Smooth muscle cell (in vitro differentiated cells): ENCODE data around the gene NEK7. TPM values are rescaled to one million over a fixed set of nuclear protein-coding genes. Genes with fewer than 3 reads are reported as not detected.

Source experiments
- DNase-seq: peaks from one replicate; lab custom pipeline; 2025; ENCODE audit not compliant: unreplicated experiment; lab: John Stamatoyannopoulos, UW
- H2AFZ ChIP-seq: fragments of 200-600 bp; sonication (generic); 2 replicates; pipeline ENCODE4 v1.6.0; 2016; ENCODE audit warnings: antibody characterized with exemption, low read depth, mild to moderate bottlenecking
- H3F3A ChIP-seq: fragments of 200-600 bp; sonication (generic); 2 replicates; pipeline ENCODE4 v1.6.0; 2017; ENCODE audit warnings: antibody characterized with exemption, low read depth
- H3K27ac ChIP-seq: fragments of 200-600 bp; sonication (generic); 2 replicates; pipeline ENCODE4 v1.5.1; 2016; ENCODE audit warnings: low read depth, mild to moderate bottlenecking
- H3K27me3 ChIP-seq: fragments of 200-600 bp; sonication (generic); 2 replicates; pipeline ENCODE4 v1.6.1; 2016; ENCODE audit warnings: low read depth, mild to moderate bottlenecking
- H3K36me3 ChIP-seq: fragments of 200-600 bp; sonication (generic); 2 replicates; pipeline ENCODE4 v1.5.1; 2016; ENCODE audit warnings: low read depth
- H3K4me1 ChIP-seq: fragments of 200-600 bp; sonication (generic); 2 replicates; pipeline ENCODE4 v1.5.1; 2016; ENCODE audit warnings: low read depth
- H3K4me2 ChIP-seq: fragments of 200-600 bp; sonication (generic); 2 replicates; pipeline ENCODE4 v1.6.0; 2016; ENCODE audit warnings: mild to moderate bottlenecking
- H3K4me3 ChIP-seq: fragments of 200-600 bp; sonication (generic); 2 replicates; pipeline ENCODE4 v1.5.1; 2016; ENCODE audit warnings: mild to moderate bottlenecking
- H3K79me2 ChIP-seq: fragments of 200-600 bp; sonication (generic); 2 replicates; pipeline ENCODE4 v1.6.0; 2016; ENCODE audit warnings: low read depth, mild to moderate bottlenecking
- H3K9ac ChIP-seq: fragments of 200-600 bp; sonication (generic); 2 replicates; pipeline ENCODE4 v1.6.0; 2016; ENCODE audit warnings: low read depth
- H3K9me3 ChIP-seq: fragments of 200-600 bp; sonication (generic); replicated peaks from 2 replicates; pipeline ENCODE4 v1.5.1; 2016; ENCODE audit warnings: low read depth
- H4K20me1 ChIP-seq: fragments of 200-600 bp; sonication (generic); 2 replicates; pipeline ENCODE4 v1.6.0; 2016; ENCODE audit warnings: low read depth
- WGBS: methylation state at CpG from one replicate; pipeline ENCODE4 v1.1.7; 2016; ENCODE audit warnings: low lambda C conversion rate; 5-methylcytosine and 5-hydroxymethylcytosine counted together
- polyA plus RNA-seq: library from polyadenylated mRNA; unstranded; fragments of >200 nt; fragmentation: Nextera tagmentation; extraction: Ambion mirVana; gene quantifications from 2 replicates; pipeline ENCODE4 v1.2.1, GENCODE V29; 2016
- total RNA-seq: library from RNA; depleted of rRNA; stranded (reverse); fragments of >200 nt; gene quantifications from 2 replicates; pipeline ENCODE4 v1.2.3, GENCODE V29; 2014
- TF ChIP-seq, protein P1 (sequence below): fragments of 200-600 bp; sonication (generic); IDR thresholded peaks from 2 replicates; pipeline ENCODE4 v1.5.1; 2017; ENCODE audit warnings: borderline replicate concordance, mild to moderate bottlenecking, antibody characterized with exemption; ENCODE audit not compliant: insufficient read depth, poor library complexity, severe bottlenecking

Gene NEK7
- total and polyA plus RNA-seq, 2 experiments from 2014 or later, result 26.1 to 141 TPM

DNA sequence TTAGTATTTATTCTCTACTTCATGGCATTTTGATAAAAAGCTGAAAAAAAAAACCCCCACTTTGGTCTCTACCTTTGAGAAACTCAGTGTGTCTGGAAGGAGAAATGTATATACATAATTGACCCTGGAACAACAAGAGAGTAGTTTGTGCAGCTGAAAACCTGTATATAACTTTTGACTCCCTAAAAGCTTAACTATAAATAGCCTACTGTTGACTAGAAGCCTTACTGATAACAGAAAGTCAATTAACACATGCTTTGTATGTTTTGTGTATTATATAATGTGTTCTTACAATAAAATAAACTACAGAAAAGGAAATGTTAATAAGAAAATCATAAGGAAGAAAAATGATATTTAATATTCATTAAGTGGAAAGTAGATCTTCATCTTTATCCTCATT is 88.0 kb downstream of the NEK7 start:
- no peaks in the 10 kb centered on the region for H3F3A ChIP-seq
- no peak overlapping the region for H3K9ac ChIP-seq
- H3K36me3 ChIP-seq, result no peaks in the 10 kb centered on the region
- TF ChIP-seq, protein P1, sequence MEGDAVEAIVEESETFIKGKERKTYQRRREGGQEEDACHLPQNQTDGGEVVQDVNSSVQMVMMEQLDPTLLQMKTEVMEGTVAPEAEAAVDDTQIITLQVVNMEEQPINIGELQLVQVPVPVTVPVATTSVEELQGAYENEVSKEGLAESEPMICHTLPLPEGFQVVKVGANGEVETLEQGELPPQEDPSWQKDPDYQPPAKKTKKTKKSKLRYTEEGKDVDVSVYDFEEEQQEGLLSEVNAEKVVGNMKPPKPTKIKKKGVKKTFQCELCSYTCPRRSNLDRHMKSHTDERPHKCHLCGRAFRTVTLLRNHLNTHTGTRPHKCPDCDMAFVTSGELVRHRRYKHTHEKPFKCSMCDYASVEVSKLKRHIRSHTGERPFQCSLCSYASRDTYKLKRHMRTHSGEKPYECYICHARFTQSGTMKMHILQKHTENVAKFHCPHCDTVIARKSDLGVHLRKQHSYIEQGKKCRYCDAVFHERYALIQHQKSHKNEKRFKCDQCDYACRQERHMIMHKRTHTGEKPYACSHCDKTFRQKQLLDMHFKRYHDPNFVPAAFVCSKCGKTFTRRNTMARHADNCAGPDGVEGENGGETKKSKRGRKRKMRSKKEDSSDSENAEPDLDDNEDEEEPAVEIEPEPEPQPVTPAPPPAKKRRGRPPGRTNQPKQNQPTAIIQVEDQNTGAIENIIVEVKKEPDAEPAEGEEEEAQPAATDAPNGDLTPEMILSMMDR, result no peak
- H4K20me1 ChIP-seq, result peaks cover 41% of the 10 kb centered on the region
- H3K9me3 ChIP-seq, result no peaks in the 10 kb centered on the region
- H2AFZ ChIP-seq, result no peak overlapping the region
- no peak overlapping the region for H3K4me2 ChIP-seq
- H3K27ac ChIP-seq, result no peak overlapping the region
- no peak overlapping the region for H3K4me3 ChIP-seq
- no peaks in the 10 kb centered on the region for H3K27me3 ChIP-seq
- H3K4me1 ChIP-seq, result no peaks in the 10 kb centered on the region
- no peak for DNase-seq
- peaks cover 61% of the 10 kb centered on the region for H3K79me2 ChIP-seq

DNA sequence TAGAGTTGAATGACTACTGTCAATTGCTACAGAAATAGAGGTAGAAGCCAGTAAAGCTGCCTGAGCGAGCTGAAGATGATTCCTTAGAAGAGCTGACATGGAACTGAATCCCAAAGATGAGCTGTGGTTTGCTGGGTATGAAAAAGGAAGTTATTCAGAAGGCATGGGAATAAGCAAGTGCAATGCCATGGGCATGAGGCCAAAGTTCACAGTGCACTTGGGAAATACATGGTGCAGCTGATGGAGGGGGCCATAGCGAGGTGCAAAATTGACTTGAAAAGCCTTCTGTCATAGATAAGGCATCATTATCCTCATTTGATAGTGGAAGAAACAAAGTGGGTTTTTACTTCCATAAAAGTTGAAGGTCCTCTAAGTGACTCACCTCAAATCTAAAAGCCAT is 88.6 kb downstream of the NEK7 start:
- H4K20me1 ChIP-seq, result peaks cover 39% of the 10 kb centered on the region
- no peak overlapping the region for H3K4me2 ChIP-seq
- H3K27ac ChIP-seq, result no peak overlapping the region
- no peaks in the 10 kb centered on the region for H3K36me3 ChIP-seq
- no peak for DNase-seq
- H3F3A ChIP-seq, result no peaks in the 10 kb centered on the region
- peaks cover 55% of the 10 kb centered on the region for H3K79me2 ChIP-seq
- H3K9ac ChIP-seq, result no peak overlapping the region
- no peaks in the 10 kb centered on the region for H3K4me1 ChIP-seq
- H2AFZ ChIP-seq, result no peak overlapping the region
- H3K4me3 ChIP-seq, result no peak overlapping the region
- 100% methylated on average over 2 of the region's 2 CpGs for WGBS
- H3K27me3 ChIP-seq, result no peaks in the 10 kb centered on the region
- TF ChIP-seq, protein P1, result no peak
- H3K9me3 ChIP-seq, result no peaks in the 10 kb centered on the region

GRCh38 chr1:198246337-198246736 is 89.5 kb downstream of the NEK7 start:
- Histone ChIP-seq H3K4me3 (no peak overlapping the region), H4K20me1 (peaks cover 39% of the 10 kb centered on the region), H3K4me1 (no peaks in the 10 kb centered on the region), H3K27ac (no peak overlapping the region), H2AFZ (no peak overlapping the region), H3K79me2 (peaks cover 46% of the 10 kb centered on the region), H3K4me2 (no peak overlapping the region), H3F3A (no peaks in the 10 kb centered on the region), H3K9me3 (no peaks in the 10 kb centered on the region), H3K36me3 (no peaks in the 10 kb centered on the region), H3K27me3 (no peaks in the 10 kb centered on the region), H3K9ac (no peak overlapping the region)
- 95% methylated on average over 7 of the region's 7 CpGs for WGBS
- TF ChIP-seq, protein P1, result no peak
- no peak for DNase-seq

DNA sequence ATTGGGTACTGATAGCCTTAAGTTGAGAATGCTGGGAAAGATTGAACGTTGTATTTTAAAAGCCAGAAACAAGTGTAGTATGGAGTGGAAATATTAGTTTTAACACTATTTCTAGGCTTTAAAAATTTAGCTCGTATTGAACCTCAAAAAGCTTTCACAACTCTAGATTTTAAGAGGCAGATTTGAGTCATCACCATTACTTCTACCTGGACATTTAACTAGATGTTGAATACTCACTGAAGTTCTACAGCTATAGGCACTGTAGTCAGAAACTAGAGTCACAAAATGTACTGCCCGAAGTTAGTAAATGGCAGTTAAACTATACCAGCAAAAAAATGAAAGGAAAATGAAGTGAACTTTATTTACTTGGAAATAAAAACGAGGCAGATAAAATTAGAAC is 96.5 kb downstream of the NEK7 start:
- peaks cover 7% of the 10 kb centered on the region for H3F3A ChIP-seq
- peaks cover 8% of the 10 kb centered on the region for H3K4me1 ChIP-seq
- no peaks in the 10 kb centered on the region for H3K36me3 ChIP-seq
- H3K4me2 ChIP-seq, result no peak overlapping the region
- no peaks in the 10 kb centered on the region for H3K27me3 ChIP-seq
- H3K4me3 ChIP-seq, result no peak overlapping the region
- no peak overlapping the region for H2AFZ ChIP-seq
- DNase-seq, result no peak
- H3K9me3 ChIP-seq, result no peaks in the 10 kb centered on the region
- peak overlapping the region; percentile 42 for H3K27ac ChIP-seq
- H3K9ac ChIP-seq, result no peak overlapping the region
- WGBS, result 87% methylated on average over 4 of the region's 4 CpGs
- peaks cover 21% of the 10 kb centered on the region for H3K79me2 ChIP-seq
- TF ChIP-seq, protein P1, result no peak
- peaks cover 23% of the 10 kb centered on the region for H4K20me1 ChIP-seq
